Lung (tissue), 12 donors: Measurements from ENCODE around the gene ACACB. TPM values are rescaled to one million over a fixed set of nuclear protein-coding genes. Genes with fewer than 3 reads are reported as not detected.

Experiments
- ATAC-seq: fragments of 200-7000 bp; cut with Tn5 transposase; one replicate; pipeline ENCODE4 v1.9.1; 2020; ENCODE audit warnings: moderate number of reproducible peaks; ENCODE audit not compliant: insufficient read depth, low FRiP score
- DNase-seq, 3 donors: peaks; one replicate each; pipeline ENCODE4 v3.0.0-alpha.2; 2013 to 2017
- H3K27ac ChIP-seq, 2 donors: one replicate each; pipeline ENCODE4 v1.5.1; 2013; ENCODE audit warnings: mild to moderate bottlenecking in 2 of 2, moderate library complexity in 2 of 2, control low read depth in 1 of 2, inconsistent platforms in 1 of 2, low read depth in 1 of 2, low read length in 1 of 2
- H3K27me3 ChIP-seq, 3 donors: one replicate each; pipeline ENCODE4 v1.5.1; 2013; ENCODE audit warnings: low read length in 2 of 3; ENCODE audit not compliant: control insufficient read depth in 3 of 3, insufficient read depth in 3 of 3
- H3K36me3 ChIP-seq, 4 donors: one replicate each; pipeline ENCODE4 v1.5.1; 2013; ENCODE audit warnings: low read length in 4 of 4, mild to moderate bottlenecking in 1 of 4, moderate library complexity in 1 of 4; ENCODE audit not compliant: control insufficient read depth in 4 of 4, insufficient read depth in 4 of 4
- H3K4me1 ChIP-seq, 5 donors: one replicate each; pipeline ENCODE4 v1.5.1; 2013; ENCODE audit warnings: low read length in 5 of 5, mild to moderate bottlenecking in 2 of 5, moderate library complexity in 1 of 5; ENCODE audit not compliant: control insufficient read depth in 5 of 5, insufficient read depth in 5 of 5
- H3K4me3 ChIP-seq: one replicate; pipeline ENCODE4 v1.5.1; 2013; ENCODE audit warnings: mild to moderate bottlenecking, control low read depth, moderate library complexity
- H3K9ac ChIP-seq, 2 donors: one replicate each; pipeline ENCODE4 v1.5.1; 2013; ENCODE audit warnings: low read length in 2 of 2, control low read depth in 1 of 2; ENCODE audit not compliant: insufficient read depth in 1 of 2
- H3K9me3 ChIP-seq, 4 donors: one replicate each; pipeline ENCODE4 v1.5.1; 2013; ENCODE audit warnings: low read length in 3 of 4, mild to moderate bottlenecking in 1 of 4, moderate library complexity in 1 of 4; ENCODE audit not compliant: control insufficient read depth in 4 of 4, insufficient read depth in 3 of 4
- CTCF ChIP-seq: IDR thresholded peaks from 2 replicates; pipeline ENCODE4 v1.5.1; 2012; ENCODE audit warnings: mild to moderate bottlenecking; ENCODE audit errors: control extremely low read depth, extremely low read depth
- WGBS, 2 donors: extraction: QIAGEN DNeasy Blood & Tissue Kit; methylation state at CpG; one replicate each; pipeline ENCODE4 v1.1.7; 2013; 5-methylcytosine and 5-hydroxymethylcytosine counted together
- polyA plus RNA-seq, 2 donors: library from polyadenylated mRNA; stranded (reverse); fragments of 200-250 nt; gene quantifications; one replicate each; pipeline ENCODE4 v1.2.1, GENCODE V29; 2013
- total RNA-seq, 2 donors: library from RNA; depleted of rRNA in 1 of 2; stranded (reverse); fragments of >200 nt in 1 of 2; gene quantifications; one replicate each; pipeline ENCODE4 v1.2.1, GENCODE V29; 2014 to 2021
- donor health status: control.
- donor health status: control.
- donor health status: Bipolar disorder and iron deficiency.
- donor health status: healthy.
- donor health status: DM: yes; HTN: yes; CAD: no.

Gene ACACB
- total and polyA plus RNA-seq, 4 donors, result 2.9 to 24.5 (median 18.2) TPM

GRCh38 chr12:109120557-109120956 is 4.2 kb downstream of the ACACB start:
- Histone ChIP-seq H3K4me3 (no peak overlapping the region), H3K36me3 (no peaks in the 10 kb centered on the region), H3K9ac (no peak overlapping the region), H3K9me3 (no peaks in the 10 kb centered on the region), H3K27me3 (no peaks in the 10 kb centered on the region), H3K27ac (peak overlapping the region in 1 of 2 donors; percentile 35), H3K4me1 (peaks cover 0 to 11% (median 3%) of the 10 kb centered on the region in 5 donors)
- no peak for ATAC-seq
- WGBS, 2 donors, result 90 to 92% methylated on average over 4 of the region's 4 CpGs
- TF ChIP-seq CTCF, result no peak
- no peak for DNase-seq

GRCh38 chr12:109121346-109121880 is 5.0 kb downstream of the ACACB start:
- H3K4me3 ChIP-seq, result no peak overlapping the region
- H3K4me1 ChIP-seq, result peaks cover 0 to 8% (median 0%) of the 10 kb centered on the region in 5 donors
- H3K27me3 ChIP-seq, result no peaks in the 10 kb centered on the region
- H3K9me3 ChIP-seq, result no peaks in the 10 kb centered on the region
- no peak for TF ChIP-seq CTCF
- WGBS, 2 donors, result 91 to 94% methylated on average over 3 of the region's 3 CpGs
- no peak overlapping the region for H3K9ac ChIP-seq
- ATAC-seq (no peak), DNase-seq (no peak)
- no peaks in the 10 kb centered on the region for H3K36me3 ChIP-seq
- no peak overlapping the region for H3K27ac ChIP-seq

GRCh38 chr12:109124878-109125648 is 8.7 kb downstream of the ACACB start:
- ATAC-seq (no peak), DNase-seq (no peak)
- Histone ChIP-seq H3K4me3 (no peak overlapping the region), H3K9ac (no peak overlapping the region), H3K9me3 (no peaks in the 10 kb centered on the region), H3K27ac (peak overlapping the region in 1 of 2 donors; percentile 83), H3K4me1 (peaks cover 0 to 8% (median 3%) of the 10 kb centered on the region in 5 donors), H3K27me3 (no peaks in the 10 kb centered on the region), H3K36me3 (no peaks in the 10 kb centered on the region)
- WGBS, 2 donors, result 88 to 92% methylated on average over 12 of the region's 12 CpGs
- no peak for TF ChIP-seq CTCF
